ENCODE data around the gene ASAP2.
"Not testable (repeated sequence)": the region's sequence is repeated elsewhere in the genome, so short reads cannot be mapped to it uniquely, and the experiment has no call there.

Gene ASAP2

GRCh38 chr2:9380702-9381628 lies 174.4 kb downstream of the ASAP2 start:
- DNase-seq (ENCODE audit: low spot score) = no peak

GRCh38 chr2:9382604-9383235 lies 176.1 kb downstream of the ASAP2 start:
- no peak for DNase-seq (ENCODE audit: low spot score)

GRCh38 chr2:9384521-9384920 lies 177.9 kb downstream of the ASAP2 start:
- DNase-seq (ENCODE audit: low spot score) = no peak

- DNase-seq (ENCODE audit: low spot score) = no peak
Measured at GRCh38 chr2:9385841-9386240, 179.2 kb downstream of the ASAP2 start.

- no peak for DNase-seq (ENCODE audit: low spot score)
Measured at GRCh38 chr2:9388199-9388681, 181.6 kb downstream of the ASAP2 start.

GRCh38 chr2:9388950-9389911 lies 182.6 kb downstream of the ASAP2 start:
- no peak for DNase-seq (ENCODE audit: low spot score)

GRCh38 chr2:9390151-9390850 lies 183.7 kb downstream of the ASAP2 start:
- no peak for DNase-seq (ENCODE audit: low spot score)

GRCh38 chr2:9390991-9391390 lies 184.4 kb downstream of the ASAP2 start:
- DNase-seq (ENCODE audit: low spot score) = no peak

- DNase-seq (ENCODE audit: low spot score) = no peak
Measured at GRCh38 chr2:9391961-9392720, 185.5 kb downstream of the ASAP2 start.

- no peak for DNase-seq (ENCODE audit: low spot score)
Measured at GRCh38 chr2:9392898-9393765, 186.5 kb downstream of the ASAP2 start.

GRCh38 chr2:9394816-9395215 lies 188.2 kb downstream of the ASAP2 start:
- DNase-seq (ENCODE audit: low spot score) = no peak

- DNase-seq (ENCODE audit: low spot score) = no peak
Measured at GRCh38 chr2:9397201-9397600, 190.6 kb downstream of the ASAP2 start.

- DNase-seq (ENCODE audit: low spot score) = not testable (repeated sequence)
Measured at GRCh38 chr2:9398251-9398650, 191.6 kb downstream of the ASAP2 start.

- DNase-seq (ENCODE audit: low spot score) = no peak
Measured at GRCh38 chr2:9398881-9399780, 192.5 kb downstream of the ASAP2 start.

- no peak for DNase-seq (ENCODE audit: low spot score)
Measured at GRCh38 chr2:9400268-9401058, 193.9 kb downstream of the ASAP2 start.

- DNase-seq (ENCODE audit: low spot score) = no peak
Measured at GRCh38 chr2:9401059-9401547, 194.5 kb downstream of the ASAP2 start.

- no peak for DNase-seq (ENCODE audit: low spot score)
Measured at GRCh38 chr2:9401646-9402371, 195.2 kb downstream of the ASAP2 start.
